Measurements from ENCODE around the gene SORL1. TPM values are rescaled to one million over a fixed set of nuclear protein-coding genes. Genes with fewer than 3 reads are reported as not detected.

The SORL1 gene
- total and polyA plus RNA-seq, 3 experiments from 2014 or later = 44.5 to 220 (median 46.9) TPM

GRCh38 chr11:121659811-121660210, 207.7 kb downstream of the SORL1 start:
- Mint-ChIP-seq H3K4me1 (peaks cover 11 to 15% (median 11%) of the 10 kb centered on the region in 3 donors), H3K27ac (no peak overlapping the region), H3K4me3 (no peak overlapping the region), H3K9me3 (no peaks in the 10 kb centered on the region), H3K27me3 (peaks cover 0 to 6% of the 10 kb centered on the region in 2 donors), H3K36me3 (peaks cover 0 to 5% (median 4%) of the 10 kb centered on the region in 3 donors)
- Histone ChIP-seq H3K4me3 (ENCODE audit: low read length) (no peak overlapping the region), H3K27ac (ENCODE audit: low read depth, low read length) (no peak overlapping the region), H3K4me1 (ENCODE audit: insufficient read depth, low read length) (peaks cover 5% of the 10 kb centered on the region), H3K36me3 (ENCODE audit: insufficient read depth, low read length) (no peaks in the 10 kb centered on the region), H3K9me3 (ENCODE audit: low read length) (no peaks in the 10 kb centered on the region), H3K27me3 (ENCODE audit: insufficient read depth, low read length, poor library complexity, severe bottlenecking) (no peaks in the 10 kb centered on the region)
- POLR2A ChIA-PET = no interaction called here
- DNase-seq = no peak
- CTCF ChIA-PET = no interaction called here

- H3K4me3 ChIP-seq (ENCODE audit: low read length) = no peak overlapping the region
- H3K9me3 ChIP-seq (ENCODE audit: low read length) = no peaks in the 10 kb centered on the region
- Mint-ChIP-seq H3K4me1 (no peaks in the 10 kb centered on the region), H3K4me3 (no peak overlapping the region), H3K27me3 (no peaks in the 10 kb centered on the region), H3K9me3 (no peaks in the 10 kb centered on the region), H3K27ac (no peak overlapping the region), H3K36me3 (peaks cover 0 to 10% (median 7%) of the 10 kb centered on the region in 3 donors)
- H3K4me1 ChIP-seq (ENCODE audit: insufficient read depth, low read length) = no peaks in the 10 kb centered on the region
- H3K27ac ChIP-seq (ENCODE audit: low read depth, low read length) = no peak overlapping the region
- ChIA-PET CTCF (no interaction called here), POLR2A (no interaction called here)
- H3K27me3 ChIP-seq (ENCODE audit: insufficient read depth, low read length, poor library complexity, severe bottlenecking) = no peaks in the 10 kb centered on the region
- DNase-seq = no peak
- no peaks in the 10 kb centered on the region for H3K36me3 ChIP-seq (ENCODE audit: insufficient read depth, low read length)
Measured at GRCh38 chr11:121661880-121662486, 209.9 kb downstream of the SORL1 start.

GRCh38 chr11:121664144-121664543, 212.0 kb downstream of the SORL1 start:
- Histone ChIP-seq H3K36me3 (ENCODE audit: insufficient read depth, low read length) (no peaks in the 10 kb centered on the region), H3K4me3 (ENCODE audit: low read length) (no peak overlapping the region), H3K27ac (ENCODE audit: low read depth, low read length) (no peak overlapping the region), H3K27me3 (ENCODE audit: insufficient read depth, low read length, poor library complexity, severe bottlenecking) (no peaks in the 10 kb centered on the region), H3K4me1 (ENCODE audit: insufficient read depth, low read length) (no peaks in the 10 kb centered on the region), H3K9me3 (ENCODE audit: low read length) (no peaks in the 10 kb centered on the region)
- no peaks in the 10 kb centered on the region for H3K27me3 Mint-ChIP-seq
- H3K4me1 Mint-ChIP-seq = no peaks in the 10 kb centered on the region
- ChIA-PET POLR2A (no interaction called here), CTCF (no interaction called here)
- no peaks in the 10 kb centered on the region for H3K9me3 Mint-ChIP-seq
- H3K4me3 Mint-ChIP-seq = no peak overlapping the region
- DNase-seq = no peak
- no peak overlapping the region for H3K27ac Mint-ChIP-seq
- peaks cover 0 to 12% (median 7%) of the 10 kb centered on the region in 3 donors for H3K36me3 Mint-ChIP-seq

- no peak overlapping the region for H3K27ac ChIP-seq (ENCODE audit: low read depth, low read length)
- DNase-seq = no peak
- no peaks in the 10 kb centered on the region for H3K9me3 ChIP-seq (ENCODE audit: low read length)
- no peaks in the 10 kb centered on the region for H3K27me3 ChIP-seq (ENCODE audit: insufficient read depth, low read length, poor library complexity, severe bottlenecking)
- H3K4me1 ChIP-seq (ENCODE audit: insufficient read depth, low read length) = no peaks in the 10 kb centered on the region
- H3K4me1 Mint-ChIP-seq = no peaks in the 10 kb centered on the region
- no peaks in the 10 kb centered on the region for H3K9me3 Mint-ChIP-seq
- no peaks in the 10 kb centered on the region for H3K36me3 ChIP-seq (ENCODE audit: insufficient read depth, low read length)
- H3K4me3 Mint-ChIP-seq = no peak overlapping the region
- peaks cover 0 to 12% (median 7%) of the 10 kb centered on the region in 3 donors for H3K36me3 Mint-ChIP-seq
- H3K27ac Mint-ChIP-seq = no peak overlapping the region
- no peak overlapping the region for H3K4me3 ChIP-seq (ENCODE audit: low read length)
- H3K27me3 Mint-ChIP-seq = no peaks in the 10 kb centered on the region
- POLR2A ChIA-PET = no interaction called here
- CTCF ChIA-PET = no interaction called here
Measured at GRCh38 chr11:121665206-121665838, 213.2 kb downstream of the SORL1 start.

GRCh38 chr11:121667836-121668235, 215.7 kb downstream of the SORL1 start:
- peaks cover 0 to 10% (median 3%) of the 10 kb centered on the region in 3 donors for H3K36me3 Mint-ChIP-seq
- H3K9me3 Mint-ChIP-seq = no peaks in the 10 kb centered on the region
- no peak overlapping the region for H3K27ac ChIP-seq (ENCODE audit: low read depth, low read length)
- H3K4me1 ChIP-seq (ENCODE audit: insufficient read depth, low read length) = no peaks in the 10 kb centered on the region
- ChIA-PET POLR2A (no interaction called here), CTCF (interaction anchor here (2.0 kb wide), 1 partner anchor 13 kb away, joined by 7 read pairs; no protein-coding TSS in a partner anchor)
- no peaks in the 10 kb centered on the region for H3K36me3 ChIP-seq (ENCODE audit: insufficient read depth, low read length)
- H3K4me3 ChIP-seq (ENCODE audit: low read length) = no peak overlapping the region
- no peaks in the 10 kb centered on the region for H3K4me1 Mint-ChIP-seq
- no peak for DNase-seq
- H3K4me3 Mint-ChIP-seq = no peak overlapping the region
- no peaks in the 10 kb centered on the region for H3K27me3 Mint-ChIP-seq
- H3K27me3 ChIP-seq (ENCODE audit: insufficient read depth, low read length, poor library complexity, severe bottlenecking) = no peaks in the 10 kb centered on the region
- H3K9me3 ChIP-seq (ENCODE audit: low read length) = no peaks in the 10 kb centered on the region
- H3K27ac Mint-ChIP-seq = no peak overlapping the region

GRCh38 chr11:121669422-121669821, 217.3 kb downstream of the SORL1 start:
- no peak for DNase-seq
- no peak overlapping the region for H3K27ac Mint-ChIP-seq
- no peaks in the 10 kb centered on the region for H3K36me3 ChIP-seq (ENCODE audit: insufficient read depth, low read length)
- no peaks in the 10 kb centered on the region for H3K27me3 Mint-ChIP-seq
- ChIA-PET CTCF (no interaction called here), POLR2A (no interaction called here)
- no peaks in the 10 kb centered on the region for H3K9me3 ChIP-seq (ENCODE audit: low read length)
- H3K4me3 ChIP-seq (ENCODE audit: low read length) = no peak overlapping the region
- peaks cover 0 to 9% (median 3%) of the 10 kb centered on the region in 3 donors for H3K36me3 Mint-ChIP-seq
- no peak overlapping the region for H3K4me3 Mint-ChIP-seq
- no peaks in the 10 kb centered on the region for H3K27me3 ChIP-seq (ENCODE audit: insufficient read depth, low read length, poor library complexity, severe bottlenecking)
- no peaks in the 10 kb centered on the region for H3K4me1 ChIP-seq (ENCODE audit: insufficient read depth, low read length)
- H3K27ac ChIP-seq (ENCODE audit: low read depth, low read length) = no peak overlapping the region
- H3K4me1 Mint-ChIP-seq = no peaks in the 10 kb centered on the region
- H3K9me3 Mint-ChIP-seq = no peaks in the 10 kb centered on the region

GRCh38 chr11:121670266-121670665, 218.2 kb downstream of the SORL1 start:
- no peak overlapping the region for H3K4me3 Mint-ChIP-seq
- H3K36me3 Mint-ChIP-seq = peaks cover 0 to 9% (median 3%) of the 10 kb centered on the region in 3 donors
- Histone ChIP-seq H3K27me3 (ENCODE audit: insufficient read depth, low read length, poor library complexity, severe bottlenecking) (no peaks in the 10 kb centered on the region), H3K4me3 (ENCODE audit: low read length) (no peak overlapping the region), H3K27ac (ENCODE audit: low read depth, low read length) (no peak overlapping the region), H3K4me1 (ENCODE audit: insufficient read depth, low read length) (no peaks in the 10 kb centered on the region), H3K36me3 (ENCODE audit: insufficient read depth, low read length) (no peaks in the 10 kb centered on the region), H3K9me3 (ENCODE audit: low read length) (no peaks in the 10 kb centered on the region)
- H3K27me3 Mint-ChIP-seq = no peaks in the 10 kb centered on the region
- H3K27ac Mint-ChIP-seq = no peak overlapping the region
- ChIA-PET POLR2A (no interaction called here), CTCF (no interaction called here)
- no peaks in the 10 kb centered on the region for H3K4me1 Mint-ChIP-seq
- H3K9me3 Mint-ChIP-seq = no peaks in the 10 kb centered on the region
- DNase-seq = no peak

- H3K27ac ChIP-seq (ENCODE audit: low read depth, low read length) = no peak overlapping the region
- Mint-ChIP-seq H3K27me3 (no peaks in the 10 kb centered on the region), H3K27ac (no peak overlapping the region), H3K36me3 (peaks cover 0 to 9% (median 3%) of the 10 kb centered on the region in 3 donors), H3K9me3 (no peaks in the 10 kb centered on the region), H3K4me3 (no peak overlapping the region), H3K4me1 (no peaks in the 10 kb centered on the region)
- H3K9me3 ChIP-seq (ENCODE audit: low read length) = no peaks in the 10 kb centered on the region
- CTCF ChIA-PET = interaction anchor here (0.9 kb wide), 1 partner anchor 16 kb away, joined by 3 read pairs; no protein-coding TSS in a partner anchor
- no peaks in the 10 kb centered on the region for H3K36me3 ChIP-seq (ENCODE audit: insufficient read depth, low read length)
- no peaks in the 10 kb centered on the region for H3K4me1 ChIP-seq (ENCODE audit: insufficient read depth, low read length)
- H3K4me3 ChIP-seq (ENCODE audit: low read length) = no peak overlapping the region
- no peaks in the 10 kb centered on the region for H3K27me3 ChIP-seq (ENCODE audit: insufficient read depth, low read length, poor library complexity, severe bottlenecking)
- no peak for DNase-seq
- POLR2A ChIA-PET = no interaction called here
Measured at GRCh38 chr11:121670805-121671282, 218.7 kb downstream of the SORL1 start.
